HG03135 (cell line): ENCODE results near the gene FNIP1.
"Not testable (repeated sequence)": the region's sequence is repeated elsewhere in the genome, so short reads cannot be mapped to it uniquely, and the experiment has no call there.

Source experiments
- ATAC-seq: cut with Tn5 transposase; IDR thresholded peaks from one replicate; pipeline ENCODE4 v1.9.1; 2021; ENCODE audit warnings: mild to moderate bottlenecking, moderate library complexity; ENCODE audit not compliant: unreplicated experiment

FNIP1 gene

DNA sequence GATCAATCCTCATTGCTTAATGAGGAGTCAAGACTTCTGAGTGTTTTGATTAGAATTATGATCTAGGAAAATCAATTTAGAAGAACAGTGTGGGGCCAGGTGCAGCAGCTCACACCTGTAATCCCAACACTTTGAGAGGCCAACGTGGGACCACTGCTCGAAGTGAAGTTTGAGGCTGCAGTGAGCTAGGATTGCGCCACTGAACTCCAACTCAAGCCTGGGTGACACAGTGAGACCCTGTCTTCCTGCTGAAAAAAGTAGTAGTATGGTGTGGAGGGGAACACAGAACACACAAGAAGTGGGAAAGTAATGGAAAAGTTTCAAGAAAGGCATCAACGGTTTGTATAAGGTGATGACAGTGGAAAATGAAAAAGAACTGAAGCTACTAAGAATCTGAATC lies 9.1 kb downstream of the FNIP1 start:
- no peak for ATAC-seq

DNA sequence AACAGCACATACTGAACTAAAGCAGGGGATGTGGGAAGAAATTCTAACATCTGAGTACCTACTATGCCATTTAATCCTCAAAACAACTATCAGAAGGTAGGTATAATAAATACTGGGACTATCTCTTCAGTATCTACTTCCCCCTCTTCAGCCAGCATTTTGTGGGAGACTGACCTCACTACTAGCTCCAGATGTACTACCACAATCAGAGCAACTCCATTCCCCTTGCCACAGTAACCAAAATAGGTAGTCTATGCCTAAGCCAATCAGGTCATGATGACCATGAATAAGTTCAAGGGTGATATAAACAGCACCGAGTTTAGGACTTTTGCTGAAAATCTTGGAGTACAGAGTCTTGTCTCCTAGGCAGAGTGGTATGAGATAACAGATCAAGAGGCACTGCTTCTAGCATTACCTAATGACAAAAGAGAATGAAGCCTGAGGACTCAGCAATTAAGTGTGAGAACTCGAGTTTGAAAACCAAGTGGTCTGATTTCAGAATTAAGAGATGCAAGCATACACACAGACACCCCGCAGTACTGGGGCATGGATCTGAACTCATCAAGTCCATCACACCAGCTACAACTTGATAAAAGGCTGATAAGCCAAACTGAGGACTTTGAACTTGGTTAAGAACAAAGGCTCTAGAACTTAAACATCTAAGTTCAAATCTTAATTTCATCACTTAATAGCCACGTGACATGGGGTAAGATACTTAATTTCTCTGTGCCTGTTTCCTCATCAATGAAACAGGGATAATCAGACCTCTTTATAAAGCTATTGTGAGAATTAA lies 9.7 kb downstream of the FNIP1 start:
- no peak for ATAC-seq

DNA sequence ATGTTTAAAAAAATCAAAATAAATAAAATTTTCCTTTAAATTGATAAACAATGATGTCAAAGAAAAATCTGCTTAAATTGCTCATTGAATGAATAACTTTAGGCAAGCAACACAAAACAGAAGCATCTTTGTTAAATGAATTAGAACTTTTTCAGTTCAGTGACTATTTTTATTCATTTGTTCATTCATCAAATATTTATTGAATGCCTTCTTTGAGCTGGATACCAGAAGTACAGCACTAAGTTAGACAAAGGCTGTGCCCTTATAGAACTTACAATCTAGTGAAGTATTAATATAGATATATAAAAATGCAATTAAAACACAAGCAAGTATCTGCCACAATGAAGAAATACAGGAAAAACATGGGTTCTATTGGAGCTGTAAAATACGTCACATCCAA lies 10.8 kb downstream of the FNIP1 start:
- ATAC-seq, result no peak

DNA sequence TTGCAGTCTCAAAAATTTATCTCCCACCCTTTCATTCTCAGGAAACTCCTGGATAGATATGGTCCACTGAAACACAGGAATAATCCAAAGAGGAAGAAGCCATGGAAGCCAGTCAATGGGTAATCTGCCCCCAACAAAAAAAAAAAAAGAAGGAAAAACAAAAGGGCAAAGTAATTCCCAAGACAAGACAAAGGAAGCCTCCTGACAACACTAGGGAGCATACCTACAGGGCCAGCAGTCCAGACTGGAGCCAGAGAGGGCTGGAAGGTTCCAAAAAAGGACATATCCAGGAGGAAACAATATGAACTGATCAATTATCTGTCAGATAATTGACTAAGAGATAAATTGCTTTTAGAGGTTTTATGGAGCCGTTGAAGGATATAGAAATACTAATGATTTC lies 12.9 kb downstream of the FNIP1 start:
- ATAC-seq, result no peak

DNA sequence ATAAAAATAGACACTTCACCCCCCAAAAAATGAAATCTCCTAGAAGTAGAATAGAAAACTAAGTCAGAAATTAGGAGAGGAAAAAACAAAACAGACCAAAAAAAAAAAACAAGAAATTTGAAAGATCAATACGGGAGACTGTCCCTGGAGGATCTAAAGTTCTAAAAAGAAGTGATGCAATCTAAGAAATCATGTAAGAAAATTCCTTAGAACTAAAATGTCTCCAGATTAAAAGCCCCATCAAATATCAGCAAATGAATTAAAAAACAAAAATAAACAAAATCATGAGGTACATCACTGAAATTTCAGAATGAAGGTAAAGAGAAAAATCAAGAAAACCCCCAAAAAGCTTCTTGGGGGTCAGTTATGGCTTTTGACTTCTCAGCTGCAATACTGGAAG lies 13.5 kb downstream of the FNIP1 start:
- ATAC-seq, result no peak

DNA sequence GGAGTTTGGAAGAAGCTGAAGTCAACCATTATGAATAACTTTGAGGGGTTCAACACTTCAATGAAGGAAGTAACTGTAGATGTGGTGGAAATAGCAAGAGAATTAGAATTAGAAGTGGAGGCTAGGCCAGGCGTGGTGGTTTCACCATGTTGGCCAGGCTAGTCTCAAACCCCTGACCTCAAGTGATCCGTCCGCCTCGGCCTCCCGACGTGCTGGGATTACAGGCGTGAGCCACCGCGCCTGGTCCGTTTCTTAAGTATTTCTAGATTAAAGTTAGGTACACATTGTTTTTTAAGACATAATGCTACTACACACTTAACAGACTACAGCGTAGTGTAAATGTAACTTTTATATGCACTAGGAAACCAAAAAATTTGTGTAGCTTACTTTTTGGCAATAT lies 14.1 kb downstream of the FNIP1 start:
- ATAC-seq, result no peak

DNA sequence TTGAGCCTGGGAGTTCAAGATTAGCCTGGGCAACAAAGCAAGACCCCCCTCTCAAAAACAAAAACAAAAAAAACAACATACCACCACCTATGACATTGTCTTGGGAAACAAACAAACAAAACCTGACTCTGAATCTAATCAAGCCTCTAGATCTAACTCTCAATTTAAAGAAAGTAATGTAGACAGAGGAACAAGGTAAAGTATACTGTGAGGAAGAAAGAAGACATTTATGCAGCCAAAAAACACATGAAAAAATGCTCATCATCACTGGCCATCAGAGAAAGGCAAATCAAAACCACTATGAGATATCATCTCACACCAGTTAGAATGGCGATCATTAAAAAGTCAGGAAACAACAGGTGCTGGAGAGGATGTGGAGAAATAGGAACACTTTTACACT lies 18.7 kb downstream of the FNIP1 start:
- ATAC-seq, result not testable (repeated sequence)

DNA sequence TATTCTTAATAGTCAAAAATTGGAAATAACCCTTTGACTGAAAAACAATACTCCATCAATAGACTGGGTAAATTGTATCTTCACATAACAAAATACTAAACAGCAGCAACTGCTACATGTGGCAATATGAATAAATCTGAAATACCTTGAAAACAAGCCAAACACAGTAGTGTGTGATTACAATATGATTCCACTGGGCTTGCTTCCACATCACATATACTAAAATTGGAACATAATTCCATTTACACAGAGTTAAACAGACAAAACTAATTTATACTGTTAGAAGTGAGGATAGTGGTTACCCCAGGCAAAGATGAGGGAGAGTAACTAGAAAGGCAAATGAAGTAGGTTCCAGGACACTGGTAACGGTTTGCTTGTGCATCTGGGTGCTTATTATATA lies 20.4 kb downstream of the FNIP1 start:
- no peak for ATAC-seq

DNA sequence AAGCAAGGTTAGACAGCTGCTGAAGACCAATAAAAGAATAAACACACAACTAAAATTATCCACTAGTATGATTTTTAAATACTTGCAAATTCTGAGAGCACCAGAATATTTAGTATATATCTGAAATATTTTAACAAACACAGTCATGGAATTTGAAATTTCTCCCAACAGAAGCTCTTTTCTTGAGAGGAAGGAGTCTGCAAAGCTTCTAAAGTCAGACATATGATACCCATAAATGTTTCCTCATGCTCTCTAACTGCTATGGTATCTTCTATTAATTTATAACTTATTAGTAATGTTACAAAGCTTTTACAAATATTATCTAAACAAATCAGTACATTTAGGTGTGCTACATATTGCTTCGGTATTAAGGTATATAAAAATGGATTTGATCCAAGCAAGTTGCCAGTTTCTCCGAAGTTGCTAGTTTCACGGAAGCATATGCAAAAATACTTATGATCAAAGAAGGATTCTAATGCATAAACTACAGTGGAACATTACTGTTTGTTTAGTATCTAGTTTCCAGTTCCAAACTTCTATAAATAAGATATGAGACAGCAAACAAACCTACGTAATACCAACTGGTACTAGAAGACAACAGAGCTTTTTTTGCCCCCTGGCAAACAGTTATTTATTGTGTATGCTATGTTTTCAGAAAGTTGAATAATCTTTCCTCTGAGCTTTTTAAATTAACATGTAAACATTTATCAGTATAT lies 22.0 kb downstream of the FNIP1 start:
- no peak for ATAC-seq

DNA sequence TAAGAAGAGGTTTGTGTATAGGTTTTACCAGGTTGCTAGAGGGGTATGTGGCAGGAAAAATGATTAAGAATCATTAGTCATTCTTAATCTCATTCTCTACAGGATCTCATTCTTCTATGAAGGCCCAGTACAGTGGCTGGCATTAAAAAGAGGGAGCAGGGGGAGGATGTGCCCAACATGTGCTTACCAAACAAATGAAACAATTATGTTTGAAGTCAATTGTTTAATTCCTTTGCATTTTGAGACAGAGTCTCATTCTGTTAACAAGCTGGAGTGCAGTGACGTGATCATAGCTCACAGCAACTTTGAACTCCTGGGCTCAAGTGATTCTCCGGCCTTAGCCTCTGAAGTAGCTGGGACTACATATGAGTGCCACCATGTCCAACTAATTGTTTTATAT lies 23.0 kb downstream of the FNIP1 start:
- no peak for ATAC-seq

DNA sequence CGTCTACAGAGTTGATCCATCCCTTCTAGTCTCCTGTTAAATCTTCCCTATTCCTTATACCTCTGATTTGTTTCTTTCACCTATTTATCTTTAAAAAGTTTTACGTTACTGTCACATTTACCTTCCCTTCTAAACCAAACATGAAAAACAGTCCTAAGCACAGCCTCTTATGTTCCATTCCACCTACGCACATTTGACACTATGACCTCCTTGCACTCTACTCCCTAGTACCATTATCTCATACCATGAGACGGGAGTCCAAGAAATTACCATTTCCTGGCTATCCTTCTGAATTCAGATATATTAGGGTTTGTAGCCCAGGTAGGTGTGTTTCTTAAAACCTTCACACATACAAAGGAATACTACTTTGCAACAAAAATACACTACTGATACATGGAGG lies 25.1 kb downstream of the FNIP1 start:
- no peak for ATAC-seq

DNA sequence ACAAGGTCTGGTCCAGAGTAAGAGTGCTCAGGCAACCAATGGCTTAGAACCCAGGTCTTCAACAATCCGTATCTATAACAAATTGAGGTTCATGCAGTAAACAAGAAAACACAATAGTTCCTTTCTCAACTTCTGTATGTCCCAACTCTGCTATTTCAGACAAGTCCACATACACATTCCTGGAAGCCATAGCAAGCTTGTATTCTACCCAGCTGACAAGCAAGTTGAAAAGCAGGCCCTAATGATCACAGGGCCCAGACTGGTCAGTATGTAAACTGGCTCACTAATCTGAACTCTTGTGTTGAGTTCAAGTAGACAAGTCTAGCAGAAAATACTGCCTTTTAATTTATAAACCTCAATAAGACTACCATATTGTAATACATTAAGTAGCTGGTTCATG lies 26.9 kb downstream of the FNIP1 start:
- no peak for ATAC-seq

DNA sequence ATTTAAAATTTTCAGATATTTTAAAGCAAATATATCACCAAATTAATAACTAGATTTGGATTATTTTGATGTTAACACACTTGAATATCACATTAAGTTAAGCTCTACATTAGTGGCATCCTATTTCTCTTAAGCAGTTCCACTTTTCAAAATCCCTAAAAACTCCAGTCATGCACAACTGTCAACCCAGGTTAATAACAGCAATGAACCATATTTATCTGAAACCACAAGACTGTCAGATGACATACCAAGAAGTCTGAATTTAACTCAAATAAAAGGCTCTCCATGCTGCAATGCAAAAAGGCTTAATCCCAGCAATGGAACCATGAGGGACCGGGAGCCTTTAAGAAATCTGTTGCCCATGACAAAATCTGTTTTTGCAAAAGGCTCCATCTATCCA lies 27.5 kb downstream of the FNIP1 start:
- ATAC-seq, result no peak

DNA sequence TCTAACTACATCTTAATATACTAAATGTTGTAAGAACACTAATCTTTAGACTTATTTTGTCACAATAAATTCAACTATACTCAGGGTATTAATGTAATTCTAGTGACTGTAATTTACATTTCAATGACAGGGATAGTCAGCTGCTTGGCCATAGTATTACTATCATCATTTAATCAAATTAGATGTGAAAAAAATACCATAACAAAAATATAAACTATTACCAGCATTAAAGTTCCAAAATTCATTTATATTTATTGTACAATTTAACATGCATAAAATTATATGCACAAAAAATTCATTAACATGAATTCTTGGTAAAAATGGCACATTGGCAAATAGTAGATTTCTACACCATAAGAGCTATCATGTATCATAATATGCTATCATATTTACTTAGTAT lies 28.9 kb downstream of the FNIP1 start:
- ATAC-seq, result no peak

DNA sequence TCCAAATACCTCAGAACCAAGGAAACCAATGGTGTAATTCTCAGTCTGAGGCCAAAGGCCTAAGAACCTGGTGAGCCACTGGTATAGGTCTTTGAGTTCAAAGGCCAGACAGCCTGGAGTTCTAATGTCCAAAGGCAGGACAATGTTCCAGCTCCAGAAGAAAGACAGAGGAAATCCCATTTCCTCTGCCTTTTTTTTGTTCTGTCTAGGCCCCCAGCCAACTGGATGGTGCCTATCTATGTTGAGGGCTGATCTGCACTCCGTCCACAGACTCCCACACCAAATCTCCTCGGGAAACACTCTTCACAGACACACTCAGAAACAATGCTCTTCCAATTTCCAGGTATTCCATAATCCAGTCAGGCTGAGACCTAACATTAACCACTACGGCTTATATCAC lies 30.1 kb downstream of the FNIP1 start:
- no peak for ATAC-seq

DNA sequence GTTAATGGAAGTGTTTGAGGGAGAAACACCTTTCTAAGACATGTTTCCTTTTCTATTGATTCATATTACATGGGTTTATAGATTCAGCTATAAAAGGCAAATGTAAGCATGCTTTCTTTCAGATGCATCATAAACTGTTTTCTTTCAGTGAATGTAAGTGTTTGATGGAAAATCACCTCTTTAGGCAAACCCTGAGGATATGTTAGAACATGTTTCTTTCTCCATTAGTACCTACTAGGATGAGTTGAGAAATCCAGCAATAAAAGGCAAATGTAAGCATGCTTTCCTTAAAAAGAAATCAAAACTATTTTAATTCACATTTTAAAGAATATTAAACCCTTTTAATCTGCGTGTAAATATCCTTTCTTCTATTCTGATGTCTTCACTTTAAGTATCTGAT lies 31.6 kb downstream of the FNIP1 start:
- no peak for ATAC-seq

DNA sequence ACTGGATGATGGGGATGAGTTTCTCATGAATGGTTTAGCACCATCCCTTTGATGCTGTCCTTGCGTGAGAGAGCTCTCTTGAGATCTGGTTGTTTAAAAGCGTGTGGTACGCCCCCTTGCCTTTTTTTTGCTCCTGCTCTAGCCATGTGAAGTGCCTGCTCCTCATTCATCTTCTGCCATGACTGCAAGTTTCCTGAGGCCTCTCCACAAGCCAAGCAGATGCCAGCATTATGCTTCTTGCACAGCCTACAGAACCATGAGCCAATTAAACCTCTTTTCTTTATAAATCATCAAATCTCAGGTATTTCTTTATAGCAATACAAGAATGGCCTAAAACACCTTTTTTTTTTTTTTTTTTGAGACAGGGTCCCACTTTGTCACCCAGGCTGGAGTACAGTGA lies 32.8 kb downstream of the FNIP1 start:
- ATAC-seq, result no peak

DNA sequence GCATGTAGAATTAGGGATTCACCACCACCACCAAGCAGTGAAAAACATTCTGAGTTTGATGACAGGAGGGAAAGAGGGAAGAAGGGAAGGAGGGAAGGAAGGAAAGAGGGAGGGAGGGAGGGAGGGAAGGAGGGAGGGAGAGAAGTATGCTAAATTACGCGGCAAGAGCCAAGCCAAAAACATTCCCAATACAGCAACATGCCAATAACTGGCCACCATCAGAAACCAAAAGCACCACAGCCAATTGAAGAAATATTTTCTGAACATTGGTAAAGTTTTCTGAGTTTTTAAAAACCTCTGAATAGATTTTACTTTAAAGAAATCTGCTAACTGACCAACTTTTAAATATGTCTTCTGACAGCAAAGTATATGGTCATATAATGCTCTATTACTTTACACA lies 36.0 kb downstream of the FNIP1 start:
- no peak for ATAC-seq

DNA sequence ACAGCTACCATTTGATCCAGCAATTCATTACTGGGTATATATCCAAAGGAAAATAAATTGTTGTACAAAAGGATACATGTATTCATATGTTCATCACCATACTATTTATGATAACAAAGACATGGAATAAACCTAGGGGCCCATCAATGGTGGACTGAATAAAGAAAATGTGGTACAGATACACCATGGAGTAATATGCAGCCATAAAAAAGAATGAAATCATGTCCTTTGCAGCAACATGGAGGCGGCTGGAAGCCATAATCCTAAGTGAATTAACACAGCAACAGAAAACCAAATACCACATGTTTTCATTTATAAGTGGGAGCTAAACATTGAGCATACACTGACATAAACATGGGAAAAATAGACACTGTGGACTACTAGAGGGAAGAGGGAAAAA lies 37.1 kb downstream of the FNIP1 start:
- ATAC-seq, result no peak

DNA sequence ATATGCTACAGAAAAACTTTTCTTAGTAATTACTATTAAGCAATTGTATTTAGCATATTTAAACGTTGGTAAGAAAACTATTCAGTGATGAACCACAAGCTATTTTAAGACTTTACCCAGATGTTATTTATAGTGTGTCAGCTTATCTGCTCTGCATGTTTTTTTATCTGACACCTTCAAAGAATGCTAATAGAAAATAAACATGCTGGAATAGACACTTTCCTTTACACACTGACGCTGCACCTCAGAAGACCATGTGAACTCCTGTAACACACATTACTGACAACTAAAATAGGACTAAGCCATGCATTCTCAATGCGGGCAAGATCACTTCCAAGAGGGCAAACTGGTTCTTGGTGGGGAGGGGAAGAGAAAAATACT lies 38.3 kb downstream of the FNIP1 start:
- no peak for ATAC-seq

DNA sequence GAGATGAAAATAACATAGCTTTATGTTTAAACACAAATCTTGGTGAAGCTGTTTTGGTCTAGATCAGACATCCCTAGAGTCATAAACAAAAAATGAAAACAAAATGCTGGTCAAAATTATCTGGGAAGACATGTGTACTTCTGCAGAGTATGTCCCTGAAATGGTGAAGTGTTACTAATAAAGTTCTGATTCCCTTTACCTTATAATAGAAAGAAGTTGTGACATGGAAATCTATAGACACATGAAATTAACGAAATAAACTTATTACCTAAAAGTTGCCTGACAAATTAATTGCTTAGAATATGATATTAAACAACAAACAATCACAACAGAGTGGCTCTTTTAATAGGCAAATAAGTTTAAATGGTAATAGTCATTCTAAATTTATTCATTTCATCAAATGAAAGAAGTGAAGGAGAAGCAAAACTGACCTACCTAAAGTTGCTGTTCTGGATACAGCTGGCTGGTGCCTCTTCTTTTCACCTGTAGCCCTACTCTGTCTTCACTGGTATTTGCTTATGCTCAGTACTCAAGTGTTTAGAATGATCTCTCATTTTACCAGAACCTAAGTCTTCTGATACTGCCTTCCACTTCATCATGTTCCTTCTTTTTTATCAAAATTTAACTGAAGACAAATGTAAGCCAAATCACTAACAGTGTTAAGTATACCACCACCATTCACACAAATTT lies 38.8 kb downstream of the FNIP1 start:
- ATAC-seq, result no peak

DNA sequence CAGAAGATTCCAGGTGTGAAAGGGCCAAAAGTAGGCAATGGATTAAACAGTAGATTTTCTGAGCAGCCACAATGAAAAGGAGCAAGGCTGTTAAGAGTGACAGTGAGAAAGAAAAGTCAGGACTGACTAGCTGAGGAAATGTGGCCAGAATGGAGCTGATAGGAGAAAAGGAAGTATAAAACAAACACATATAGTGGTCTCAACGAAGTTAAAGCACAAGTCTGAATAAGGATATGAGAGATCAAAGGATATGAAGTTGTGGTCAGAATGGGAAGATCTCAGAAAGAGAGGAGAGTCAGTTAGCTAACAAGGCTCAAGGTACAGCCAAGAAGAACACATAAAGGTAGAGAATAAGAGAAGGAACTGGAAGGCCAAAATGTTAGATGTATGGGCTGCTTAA lies 39.9 kb downstream of the FNIP1 start:
- ATAC-seq, result no peak
